WTC11 (cell line): ENCODE measurements around the gene SSU72. TPM values are rescaled to one million over a fixed set of nuclear protein-coding genes. Genes with fewer than 3 reads are reported as not detected.

Experiments used
- ATAC-seq: fragments of 200-7000 bp; cut with Tn5 transposase; 2 replicates; pipeline ENCODE4 v1.10.0; 2021; ENCODE audit warnings: mild to moderate bottlenecking, moderate library complexity
- CTCF ChIA-PET: fragments of 300-600 bp; sonication (Branson Sonifier 250); formaldehyde crosslinking; loops from one replicate; lab custom pipeline; 2021; ENCODE audit warnings: antibody characterized with exemption; lab: Charles Lee
- POLR2A ChIA-PET: fragments of 350-600 bp; sonication (Branson Sonifier 250); formaldehyde crosslinking; loops from one replicate; lab custom pipeline; 2021; ENCODE audit warnings: antibody characterized with exemption; lab: Charles Lee
- DNase-seq: peaks from one replicate; pipeline ENCODE4 v3.0.0; 2021; ENCODE audit warnings: low spot score
- H3K27ac Mint-ChIP-seq: 2 replicates; pipeline ENCODE4 v1.8.0; 2021; ENCODE audit warnings: mixed read lengths
- H3K27me3 Mint-ChIP-seq: 2 replicates; pipeline ENCODE4 v1.8.0; 2021; ENCODE audit warnings: low read depth, mild to moderate bottlenecking, moderate library complexity, mixed read lengths
- H3K36me3 Mint-ChIP-seq: 2 replicates; pipeline ENCODE4 v1.8.0; 2021; ENCODE audit warnings: mixed read lengths
- H3K4me1 Mint-ChIP-seq: 2 replicates; pipeline ENCODE4 v1.8.0; 2022; ENCODE audit warnings: mixed read lengths
- H3K4me3 Mint-ChIP-seq: 2 replicates; pipeline ENCODE4 v1.8.0; 2021; ENCODE audit warnings: mild to moderate bottlenecking, moderate library complexity, mixed read lengths
- H3K9me3 Mint-ChIP-seq: 2 replicates; pipeline ENCODE4 v1.8.0; 2021; ENCODE audit warnings: mixed read lengths
- ARID4B ChIP-seq: sonication (generic); formaldehyde crosslinking; IDR thresholded peaks from 2 replicates; pipeline ENCODE4 v1.8.0; 2023; ENCODE audit warnings: missing genetic modification reagents, mild to moderate bottlenecking, borderline replicate concordance
- ATF3 ChIP-seq: sonication (generic); formaldehyde crosslinking; conservative IDR thresholded peaks from 2 replicates; pipeline ENCODE4 v1.8.1; 2022; ENCODE audit warnings: mild to moderate bottlenecking, missing genetic modification reagents
- E2F1 ChIP-seq: sonication (generic); formaldehyde crosslinking; IDR thresholded peaks from 2 replicates; pipeline ENCODE4 v1.8.0; 2022; ENCODE audit warnings: mild to moderate bottlenecking, missing genetic modification reagents
- FOXP4 ChIP-seq: sonication (generic); formaldehyde crosslinking; IDR thresholded peaks from 2 replicates; pipeline ENCODE4 v1.8.0; 2022; ENCODE audit warnings: mild to moderate bottlenecking, missing genetic modification reagents
- GRHL2 ChIP-seq: fragments of 250-450 bp; sonication (Bioruptor Pico); IDR thresholded peaks from 2 replicates; pipeline ENCODE4 v1.8.0; 2022; ENCODE audit warnings: mild to moderate bottlenecking, moderate library complexity; ENCODE audit not compliant: insufficient replicate concordance, severe bottlenecking
- JAZF1 ChIP-seq: fragments of 250-450 bp; sonication (Bioruptor Pico); IDR thresholded peaks from 2 replicates; pipeline ENCODE4 v1.9.0; 2021; ENCODE audit warnings: moderate library complexity, mild to moderate bottlenecking, inconsistent platforms
- JUN ChIP-seq: sonication (generic); formaldehyde crosslinking; IDR thresholded peaks from 2 replicates; pipeline ENCODE4 v1.8.0; 2023; ENCODE audit warnings: mild to moderate bottlenecking, missing genetic modification reagents
- NFATC4 ChIP-seq: fragments of 250-450 bp; sonication (Bioruptor Pico); IDR thresholded peaks from 2 replicates; pipeline ENCODE4 v1.9.0; 2021; ENCODE audit warnings: mild to moderate bottlenecking
- NR3C1 ChIP-seq: sonication (generic); formaldehyde crosslinking; conservative IDR thresholded peaks from 2 replicates; pipeline ENCODE4 v1.8.1; 2023; ENCODE audit warnings: low read depth, mild to moderate bottlenecking, missing genetic modification reagents
- RORB ChIP-seq: fragments of 250-450 bp; sonication (Bioruptor Pico); IDR thresholded peaks from 2 replicates; pipeline ENCODE4 v1.9.0; 2021; ENCODE audit warnings: mild to moderate bottlenecking
- TEAD4 ChIP-seq: sonication (generic); formaldehyde crosslinking; IDR thresholded peaks from 2 replicates; pipeline ENCODE4 v1.8.0; 2022; ENCODE audit warnings: mild to moderate bottlenecking, missing genetic modification reagents
- USF2 ChIP-seq: sonication (generic); formaldehyde crosslinking; IDR thresholded peaks from 2 replicates; pipeline ENCODE4 v1.8.1; 2023; ENCODE audit warnings: mild to moderate bottlenecking, missing genetic modification reagents, moderate library complexity
- ZBTB21 ChIP-seq: sonication (generic); formaldehyde crosslinking; IDR thresholded peaks from 2 replicates; pipeline ENCODE4 v1.8.1; 2023; ENCODE audit warnings: mild to moderate bottlenecking, missing genetic modification reagents, borderline replicate concordance
- ZMAT4 ChIP-seq: fragments of 250-450 bp; sonication (Bioruptor Pico); IDR thresholded peaks from 2 replicates; pipeline ENCODE4 v1.9.0; 2021; ENCODE audit warnings: mild to moderate bottlenecking
- ZNF121 ChIP-seq: sonication (generic); formaldehyde crosslinking; IDR thresholded peaks from 2 replicates; pipeline ENCODE4 v1.8.0; 2023; ENCODE audit warnings: missing genetic modification reagents
- ZNF138 ChIP-seq: sonication (generic); formaldehyde crosslinking; conservative IDR thresholded peaks from 2 replicates; pipeline ENCODE4 v1.8.1; 2022; ENCODE audit warnings: mild to moderate bottlenecking, moderate library complexity, missing genetic modification reagents
- ZNF232 ChIP-seq: sonication (generic); formaldehyde crosslinking; IDR thresholded peaks from 2 replicates; pipeline ENCODE4 v1.8.0; 2022; ENCODE audit warnings: mild to moderate bottlenecking, missing genetic modification reagents
- ZNF425 ChIP-seq: fragments of 250-450 bp; sonication (Bioruptor Pico); conservative IDR thresholded peaks from 2 replicates; pipeline ENCODE4 v1.9.0; 2021; ENCODE audit warnings: mild to moderate bottlenecking
- ZNF532 ChIP-seq: fragments of 250-450 bp; sonication (Bioruptor Pico); IDR thresholded peaks from 2 replicates; pipeline ENCODE4 v1.9.0; 2021; ENCODE audit warnings: mild to moderate bottlenecking, borderline replicate concordance
- total RNA-seq: library from RNA; stranded (reverse); gene quantifications from 3 replicates; pipeline ENCODE4 v1.2.3, GENCODE V29; 2021

Gene SSU72
- total RNA-seq, 1 experiment from 2014 or later: 158 TPM

GRCh38 chr1:1528301-1529267 lies 46.1 kb downstream of the SSU72 start:
- TF ChIP-seq FOXP4 (CRISPR knock-in tag) (no peak), ARID4B (CRISPR knock-in tag) (no peak), USF2 (no peak), ATF3 (CRISPR knock-in tag) (no peak), ZNF138 (CRISPR knock-in tag) (no peak), ZBTB21 (no peak), ZNF232 (CRISPR knock-in tag) (no peak), ZNF121 (CRISPR knock-in tag) (no peak), E2F1 (CRISPR knock-in tag) (no peak), NFATC4 (no peak), ZNF425 (CRISPR knock-in tag) (no peak), TEAD4 (CRISPR knock-in tag) (no peak), RORB (CRISPR knock-in tag) (no peak), ZMAT4 (no peak), JUN (CRISPR knock-in tag) (no peak), JAZF1 (CRISPR knock-in tag) (no peak), ZNF532 (no peak), GRHL2 (CRISPR knock-in tag) (no peak), NR3C1 (CRISPR knock-in tag) (no peak)
- H3K27ac Mint-ChIP-seq: no peak overlapping the region
- peaks cover 5% of the 10 kb centered on the region for H3K9me3 Mint-ChIP-seq
- no peaks in the 10 kb centered on the region for H3K27me3 Mint-ChIP-seq
- no peak for DNase-seq
- no peaks in the 10 kb centered on the region for H3K4me1 Mint-ChIP-seq
- peaks cover 30% of the 10 kb centered on the region for H3K36me3 Mint-ChIP-seq
- no peak overlapping the region for H3K4me3 Mint-ChIP-seq
- ChIA-PET POLR2A (no interaction called here), CTCF (no interaction called here)
- no peak for ATAC-seq
